Esophagus muscularis mucosa (tissue), 3 donors: ENCODE data around the gene MUC15.

Source experiments
- CTCF ChIP-seq, 3 experiments: fragments of 200-600 bp in 2 of 3; fragments of 450-650 bp in 1 of 3; sonication (generic) in 2 of 3; IDR thresholded peaks; one replicate each; pipeline ENCODE4 v1.5.1; 2017 to 2019; ENCODE audit warnings: antibody characterized with exemption in 3 of 3, mild to moderate bottlenecking in 2 of 3, moderate library complexity in 1 of 3
- POLR2A ChIP-seq: fragments of 450-650 bp; IDR thresholded peaks from one replicate; pipeline ENCODE4 v1.6.1; 2017; ENCODE audit warnings: antibody characterized with exemption, moderate library complexity, mild to moderate bottlenecking, low read depth

GRCh38 chr11:26539517-26539916, 32.5 kb downstream of the MUC15 start:
- no peak for TF ChIP-seq CTCF (IDR thresholded peaks at IDR 0.05)
- TF ChIP-seq POLR2A = no peak
